ENCODE measurements around the gene ZNF486.
"Not testable (repeated sequence)": the region's sequence is repeated elsewhere in the genome, so short reads cannot be mapped to it uniquely, and the experiment has no call there.

ZNF486 gene

DNA sequence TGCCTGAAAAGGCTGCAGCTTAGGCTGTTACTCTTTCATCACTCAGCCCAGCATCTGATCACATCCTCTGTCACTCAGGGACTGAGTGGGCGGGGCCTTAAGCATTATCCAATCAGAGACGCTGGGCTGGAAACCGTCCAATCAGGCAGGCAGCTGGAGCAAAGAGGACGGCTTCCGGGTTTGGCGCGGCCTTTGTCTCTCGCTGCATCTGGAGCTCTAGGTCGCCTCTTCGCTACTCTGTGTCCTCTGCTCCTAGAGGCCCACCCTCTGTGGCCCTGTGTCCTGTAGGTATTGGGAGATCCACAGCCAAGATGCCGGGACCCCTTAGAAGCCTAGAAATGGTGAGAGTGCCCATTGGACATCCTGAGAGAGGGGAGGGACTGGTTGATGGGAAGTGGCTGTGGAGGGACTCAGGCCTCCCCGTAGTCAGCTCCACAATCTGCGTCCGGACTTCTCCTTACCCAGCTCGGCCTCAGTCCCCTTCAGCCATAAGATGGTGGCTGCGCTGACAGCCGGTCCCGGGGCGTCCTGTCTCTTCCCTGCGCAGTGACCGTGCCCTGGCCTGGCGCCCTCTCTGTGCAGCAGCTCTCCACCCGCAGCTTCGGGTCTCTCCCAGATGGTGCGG, at the start of gene ZNF486:
Gene ZNF486 (plus strand): TSS at position 195 of the 625 bp plus-strand sequence. CDS start 117 bp downstream, at position 312.
- DNase-seq (ENCODE audit: low read depth in 2 of 2) = peak; percentile 87 to 89

- not testable (repeated sequence) for DNase-seq (ENCODE audit: low read depth in 2 of 2)
Measured at GRCh38 chr19:20118064-20118839, 48.8 kb upstream of the ZNF486 start.

- no peak for DNase-seq (ENCODE audit: low read depth in 2 of 2)
Measured at GRCh38 chr19:20124879-20125278, 42.1 kb upstream of the ZNF486 start.

DNA sequence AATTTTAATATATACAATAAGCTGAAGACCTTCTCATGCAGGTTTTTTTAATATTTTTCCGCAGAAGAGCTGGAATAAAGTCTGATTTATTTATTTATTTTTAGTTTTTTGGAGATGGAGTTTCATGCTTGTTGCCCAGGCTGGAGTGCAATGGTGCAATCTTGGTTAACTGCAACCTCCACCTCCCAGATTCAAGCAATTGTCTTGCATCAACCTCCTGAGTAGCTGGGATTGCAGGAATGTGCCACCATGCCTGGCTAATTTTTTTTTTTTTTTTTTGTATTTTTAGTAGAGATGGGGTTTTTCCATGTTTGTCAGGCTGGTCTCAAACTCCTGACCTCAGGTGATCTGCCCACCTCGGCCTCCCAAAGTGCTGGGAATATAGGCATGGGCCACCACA, 34.1 kb upstream of the ZNF486 start:
- DNase-seq (ENCODE audit: low read depth in 2 of 2) = not testable (repeated sequence)

DNA sequence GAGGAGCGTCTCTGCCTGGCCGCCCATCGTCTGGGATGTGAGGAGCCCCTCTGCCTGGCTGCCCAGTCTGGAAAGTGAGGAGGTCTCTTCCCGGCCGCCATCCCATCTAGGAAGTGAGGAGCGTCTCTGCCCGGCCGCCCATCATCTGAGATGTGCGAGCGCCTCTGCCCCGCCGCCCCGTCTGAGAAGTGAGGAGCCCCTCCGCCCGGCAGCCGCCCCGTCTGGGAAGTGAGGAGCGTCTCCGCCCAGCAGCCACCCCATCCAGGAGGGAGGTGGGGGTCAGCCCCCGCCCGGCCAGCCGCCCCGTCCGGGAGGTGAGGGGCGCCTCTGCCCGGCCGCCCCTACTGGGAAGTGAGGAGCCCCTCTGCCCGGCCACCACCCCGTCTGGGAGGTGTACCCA, 29.3 kb upstream of the ZNF486 start:
- DNase-seq (ENCODE audit: low read depth in 2 of 2) = not testable (repeated sequence)

DNA sequence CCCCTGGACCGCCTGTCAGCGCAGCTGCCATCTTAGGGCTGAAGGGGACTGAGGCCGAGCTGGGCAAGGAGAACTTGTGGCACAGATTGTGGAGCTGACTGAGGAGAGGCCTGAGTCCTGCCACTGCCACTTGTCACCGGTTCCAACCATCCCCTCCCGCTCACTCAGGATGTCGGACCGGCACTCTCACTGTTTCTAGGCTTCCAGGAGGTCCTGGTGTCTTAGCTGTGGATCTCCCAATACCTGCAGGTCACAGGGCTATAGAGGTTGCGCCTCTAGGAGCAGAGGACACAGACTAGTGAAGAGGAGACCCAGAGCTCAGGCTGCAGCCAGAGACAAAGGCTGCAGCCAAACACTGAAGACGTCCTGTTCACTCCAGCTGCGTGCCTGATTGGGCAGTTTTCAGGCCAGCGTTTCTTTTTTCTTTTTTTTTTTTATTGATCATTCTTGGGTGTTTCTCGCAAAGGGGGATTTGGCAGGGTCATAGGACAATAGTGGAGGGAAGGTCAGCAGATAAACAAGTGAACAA, 15.3 kb upstream of the ZNF486 start:
- no peak for DNase-seq (ENCODE audit: low read depth in 2 of 2)

DNA sequence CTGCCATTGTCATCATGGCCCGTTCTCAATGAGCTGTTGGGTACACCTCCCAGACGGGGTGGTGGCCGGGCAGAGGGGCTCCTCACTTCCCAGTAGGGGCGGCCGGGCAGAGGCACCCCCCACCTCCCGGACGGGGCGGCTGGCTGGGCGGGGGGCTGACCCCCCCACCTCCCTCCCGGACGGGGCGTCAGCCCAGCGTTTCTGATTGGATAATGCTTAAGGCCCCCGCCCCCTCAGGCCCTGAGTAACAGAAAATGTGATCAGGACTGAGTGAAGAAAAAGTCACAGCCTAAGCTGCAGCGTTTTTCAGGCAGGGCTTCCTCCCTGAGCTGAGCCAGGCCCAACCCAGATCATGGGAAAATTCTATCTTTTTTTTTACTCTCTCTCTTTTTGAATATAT, 14.5 kb upstream of the ZNF486 start:
- not testable (repeated sequence) for DNase-seq (ENCODE audit: low read depth in 2 of 2)

DNA sequence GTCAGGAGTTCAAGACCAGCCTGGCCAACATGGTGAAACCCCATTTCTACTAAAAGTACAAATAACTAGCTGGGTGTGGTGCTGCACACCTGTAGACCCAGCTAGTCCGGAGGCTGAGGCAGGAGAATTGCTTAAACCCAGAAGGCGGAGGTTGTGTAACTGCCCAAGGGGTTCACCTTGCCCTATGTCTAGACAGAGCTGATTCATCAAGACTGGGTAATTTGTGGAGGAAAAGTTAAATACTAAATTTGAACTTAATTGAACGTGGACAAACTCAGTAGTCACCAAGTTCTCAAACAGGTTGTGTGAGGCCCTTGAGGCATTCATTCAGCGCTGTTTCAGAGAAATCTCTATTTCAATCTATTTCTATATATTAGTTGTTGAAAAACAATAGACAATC, 13.7 kb upstream of the ZNF486 start:
- DNase-seq (ENCODE audit: low read depth in 2 of 2) = no peak

DNA sequence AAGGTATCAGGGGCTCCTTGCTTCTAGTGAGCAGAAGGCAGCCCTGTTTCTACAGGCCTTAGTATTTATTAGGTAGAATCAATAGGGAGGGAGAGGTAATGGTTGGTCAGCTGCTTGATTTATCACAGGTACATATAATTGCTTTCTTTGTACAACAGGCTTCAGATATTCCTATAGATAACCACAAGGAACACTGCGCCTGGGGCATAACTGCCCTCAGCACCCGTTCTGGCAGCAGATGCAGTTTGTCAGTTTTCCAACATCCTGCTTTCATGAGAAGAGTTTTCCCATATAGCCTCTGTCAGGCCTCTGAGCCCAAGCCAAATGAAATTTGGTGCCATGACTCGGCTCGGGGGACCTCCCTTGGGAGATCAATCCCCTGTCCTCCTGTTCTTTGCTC, 12.4 kb upstream of the ZNF486 start:
- no peak for DNase-seq (ENCODE audit: low read depth in 2 of 2)

- DNase-seq (ENCODE audit: low read depth in 2 of 2) = no peak
Measured at GRCh38 chr19:20162821-20163220, 4.2 kb upstream of the ZNF486 start.

GRCh38 chr19:20164456-20164855, 2.6 kb upstream of the ZNF486 start:
- DNase-seq (ENCODE audit: low read depth in 2 of 2) = no peak

DNA sequence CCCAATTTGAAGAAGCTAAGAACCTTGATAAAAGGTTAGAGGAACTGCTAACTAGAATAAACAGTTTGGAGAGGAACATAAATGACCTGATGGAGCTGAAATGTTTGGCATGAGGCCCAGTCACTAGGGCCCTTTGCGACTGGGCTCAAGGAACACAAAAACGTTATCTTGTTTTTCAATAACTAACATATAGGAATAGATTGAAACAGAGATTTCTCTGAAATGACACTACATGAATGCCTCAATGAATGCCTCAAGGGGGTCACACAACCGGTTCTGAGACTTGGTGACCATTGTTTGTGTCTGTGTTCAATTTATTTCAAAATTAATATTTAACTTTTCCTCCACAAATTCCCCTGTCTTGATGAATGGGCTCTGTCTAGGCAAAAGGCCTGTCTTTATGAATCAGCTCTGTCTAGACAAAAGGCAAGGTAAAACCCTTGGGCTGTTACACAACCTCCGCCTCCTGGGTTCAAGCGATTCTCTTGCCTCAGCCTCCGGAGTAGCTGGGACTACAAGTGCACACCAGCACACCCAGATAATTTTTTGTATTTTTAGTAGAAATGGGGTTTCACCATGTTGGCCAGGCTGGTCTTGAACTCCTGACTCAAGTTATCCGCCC, 932 bp upstream of the ZNF486 start:
- DNase-seq (ENCODE audit: low read depth in 2 of 2) = no peak

GRCh38 chr19:20167651-20168122, 673 bp downstream of the ZNF486 start:
- DNase-seq (ENCODE audit: low read depth in 2 of 2) = no peak

GRCh38 chr19:20171285-20171684, 4.3 kb downstream of the ZNF486 start:
- DNase-seq (ENCODE audit: low read depth in 2 of 2) = no peak

- not testable (repeated sequence) for DNase-seq (ENCODE audit: low read depth in 2 of 2)
Measured at GRCh38 chr19:20175848-20176247, 8.8 kb downstream of the ZNF486 start.

DNA sequence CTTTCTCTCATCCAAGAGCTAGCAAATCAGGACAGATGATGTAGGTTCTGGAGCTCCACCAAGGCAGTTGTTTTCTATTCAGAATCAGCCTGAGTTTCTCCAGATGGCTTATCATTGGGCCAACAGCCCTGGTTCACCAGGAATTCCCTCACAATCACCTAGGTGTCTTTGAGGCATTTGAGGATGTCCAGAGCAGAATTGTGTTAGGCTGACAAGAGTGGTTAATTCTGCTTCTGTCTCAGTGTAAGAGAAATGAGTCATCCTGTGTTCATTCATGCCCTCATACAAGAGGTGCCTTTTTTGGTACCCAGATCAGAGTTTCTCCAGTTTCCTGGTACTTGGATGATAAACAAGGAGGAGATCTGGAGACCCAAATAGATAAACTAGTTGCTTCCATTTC, 12.9 kb downstream of the ZNF486 start:
- not testable (repeated sequence) for DNase-seq (ENCODE audit: low read depth in 2 of 2)

DNA sequence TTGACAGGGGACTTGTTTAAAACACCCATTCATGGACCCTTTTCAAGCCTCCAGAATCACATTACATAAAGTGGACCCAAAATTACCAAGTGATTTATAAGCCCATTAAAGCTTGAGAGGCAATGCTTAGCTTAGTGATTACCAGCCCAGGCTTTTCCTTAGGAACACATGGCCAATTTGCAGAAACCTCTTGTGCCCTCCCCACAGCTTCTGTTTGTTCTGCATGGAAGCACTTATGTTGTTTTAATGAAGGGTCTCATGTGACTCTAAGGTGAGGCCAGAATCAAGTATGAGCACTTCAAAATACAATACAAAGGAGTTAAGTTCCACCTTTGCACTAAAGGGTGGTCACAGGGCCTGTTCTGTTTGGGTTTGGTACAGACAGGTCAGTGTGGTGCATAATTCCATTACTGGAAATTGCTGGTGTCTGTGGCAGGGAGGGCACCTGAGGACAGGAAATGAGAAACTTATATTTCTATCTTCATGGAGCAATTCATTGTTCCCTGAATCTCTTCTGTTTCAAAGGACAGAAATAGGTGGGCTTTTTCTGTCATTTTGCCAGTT, 15.3 kb downstream of the ZNF486 start:
- DNase-seq (ENCODE audit: low read depth in 2 of 2) = no peak

DNA sequence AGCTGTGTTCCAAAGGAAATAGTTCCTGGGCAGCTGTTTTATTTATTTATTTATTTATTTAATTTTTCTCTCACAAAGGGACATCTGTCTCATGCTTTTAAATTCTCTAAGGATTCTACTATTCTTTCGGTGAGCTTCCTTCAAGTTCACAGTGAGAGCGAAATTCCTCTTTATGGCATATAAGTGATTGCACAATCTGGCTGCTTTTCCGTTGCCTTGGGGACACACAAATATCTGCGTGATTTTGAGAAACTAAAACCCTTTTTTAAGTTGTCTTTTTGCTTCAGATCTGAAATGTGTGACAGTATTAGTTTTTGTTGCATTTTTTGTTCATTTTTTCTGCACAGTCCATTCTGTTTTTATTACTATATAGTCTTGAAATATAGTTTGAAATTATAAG, 19.2 kb downstream of the ZNF486 start:
- DNase-seq (ENCODE audit: low read depth in 2 of 2) = no peak

DNA sequence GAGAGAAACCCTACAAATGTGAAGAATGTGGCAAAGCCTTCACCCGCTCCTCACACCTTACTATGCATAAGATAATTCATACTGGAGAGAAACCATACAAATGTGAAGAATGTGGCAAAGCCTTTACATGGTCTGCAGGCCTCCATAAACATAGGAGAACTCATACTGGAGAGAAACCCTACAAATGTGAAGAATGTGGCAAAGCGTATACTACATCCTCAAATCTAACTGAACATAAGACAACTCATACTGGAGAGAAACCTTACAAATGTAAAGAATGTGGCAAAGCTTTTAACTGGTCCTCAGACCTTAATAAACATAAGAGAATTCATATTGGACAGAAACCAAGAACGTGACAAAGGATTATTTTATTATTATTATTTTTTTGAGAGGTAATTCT, 30.7 kb downstream of the ZNF486 start:
- no peak for DNase-seq (ENCODE audit: low read depth in 2 of 2)

DNA sequence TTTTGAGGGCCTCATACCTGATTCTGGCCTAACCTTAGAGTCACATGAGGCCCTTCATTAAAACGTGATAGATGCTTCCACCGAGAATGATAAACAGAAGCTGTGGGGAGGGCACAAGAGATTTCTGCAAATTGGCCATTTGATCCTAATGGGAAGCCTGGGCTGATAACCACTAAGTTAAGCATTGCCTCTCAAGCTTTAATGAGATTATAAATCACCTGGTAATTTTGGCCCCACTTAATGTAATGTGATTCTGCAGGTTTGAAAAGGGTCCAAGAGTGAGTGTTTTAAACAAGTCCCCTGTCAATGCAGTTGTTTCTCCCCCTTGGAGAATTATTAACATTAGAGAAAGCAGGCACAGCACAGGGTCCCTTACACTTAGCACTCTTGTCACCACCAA, 42.0 kb downstream of the ZNF486 start:
- DNase-seq (ENCODE audit: low read depth in 2 of 2) = no peak

DNA sequence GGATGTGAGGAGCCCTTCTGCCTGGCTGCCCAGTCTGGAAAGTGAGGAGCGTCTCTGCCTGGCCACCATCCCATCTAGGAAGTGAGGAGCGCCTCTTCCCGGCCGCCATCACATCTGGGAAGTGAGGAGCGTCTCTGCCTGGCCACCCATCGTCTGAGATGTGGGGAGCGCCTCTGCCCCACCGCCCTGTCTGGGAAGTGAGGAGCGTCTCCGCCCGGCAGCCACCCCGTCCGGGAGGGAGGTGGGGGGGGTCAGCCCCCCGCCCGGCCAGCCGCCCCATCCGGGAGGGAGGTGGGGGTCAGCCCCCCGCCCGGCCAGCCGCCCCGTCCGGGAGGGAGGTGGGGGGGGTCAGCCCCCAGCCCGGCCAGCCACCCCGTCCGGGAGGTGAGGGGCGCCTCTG, 47.4 kb downstream of the ZNF486 start:
- not testable (repeated sequence) for DNase-seq (ENCODE audit: low read depth in 2 of 2)

GRCh38 chr19:20221605-20222004, 54.6 kb downstream of the ZNF486 start:
- DNase-seq (ENCODE audit: low read depth in 2 of 2) = not testable (repeated sequence)

All from activated CD4-positive, alpha-beta T cell treated with anti-CD3 and anti-CD28 coated beads for 24 hours (primary cell).